K562 (cell line): ENCODE measurements around the gene PRSS27. TPM values are rescaled to one million over a fixed set of nuclear protein-coding genes. Genes with fewer than 3 reads are reported as not detected.

ENCODE experiments used
- HDAC2 ChIP-seq: fragments of 450-650 bp; IDR thresholded peaks from 2 replicates; pipeline ENCODE4 v1.6.1; 2016; ENCODE audit warnings: mild to moderate bottlenecking
- MYBL2 ChIP-seq, 2 experiments: fragments of 450-650 bp in 1 of 2; sonication (generic) in 1 of 2; formaldehyde crosslinking in 1 of 2; IDR thresholded peaks; 2 replicates each; pipeline versions ENCODE4 v1.6.1 to v1.8.1; 2017 to 2022; ENCODE audit warnings: borderline replicate concordance in 1 of 2, inconsistent platforms in 1 of 2, low read depth in 1 of 2, mild to moderate bottlenecking in 1 of 2, missing genetic modification reagents in 1 of 2, moderate library complexity in 1 of 2
- RBFOX2 ChIP-seq: fragments of 200-400 bp; formaldehyde crosslinking; IDR thresholded peaks from 2 replicates; pipeline ENCODE4 v1.6.1; 2017; ENCODE audit warnings: low read depth, mild to moderate bottlenecking, low read length, moderate library complexity
- SIN3A ChIP-seq, 2 experiments: fragments of 150-350 bp in 1 of 2; IDR thresholded peaks; 2 replicates each; pipeline ENCODE4 v1.6.1; 2011 to 2016; ENCODE audit warnings: borderline replicate concordance in 2 of 2, low read depth in 2 of 2, low read length in 2 of 2, mild to moderate bottlenecking in 2 of 2, moderate library complexity in 2 of 2; ENCODE audit not compliant: control insufficient read depth in 1 of 2
- SIN3B ChIP-seq: fragments of 450-650 bp; IDR thresholded peaks from 2 replicates; pipeline ENCODE4 v1.6.1; 2017; ENCODE audit warnings: low read depth, mild to moderate bottlenecking, moderate library complexity
- XRCC3 ChIP-seq: fragments of 450-650 bp; IDR thresholded peaks from 2 replicates; pipeline ENCODE4 v1.6.1; 2017; ENCODE audit warnings: mild to moderate bottlenecking, moderate library complexity
- ZNF785 ChIP-seq: fragments of 250-450 bp; sonication (Bioruptor Pico); IDR thresholded peaks from 2 replicates; pipeline ENCODE4 v1.4.0; 2020; ENCODE audit warnings: mild to moderate bottlenecking
- polyA plus RNA-seq, 8 experiments: library from polyadenylated mRNA; depleted of rRNA in 4 of 8; stranded (reverse) in 5 of 8; unstranded in 3 of 8; fragments of >200 nt; fragmentation: Nextera tagmentation in 2 of 8; fragmentation: Illumina TruSeq in 1 of 8; extraction: Ambion mirVana in 2 of 8; extraction: Trizol in 1 of 8; gene quantifications; 2 replicates each; pipeline versions ENCODE4 v1.2.1 to v1.2.3, GENCODE V29; 2011 to 2014; ENCODE audit warnings: inconsistent platforms in 1 of 8, missing spikeins in 1 of 8
- total RNA-seq, 7 experiments: library from RNA; depleted of rRNA in 6 of 7; stranded (reverse); fragments of >200 nt in 6 of 7; fragmentation: Illumina TruSeq in 2 of 7; extraction: Trizol in 2 of 7; gene quantifications; 2 replicates each; pipeline versions ENCODE4 v1.2.1 to v1.2.3, GENCODE V29; 2011 to 2021; ENCODE audit warnings: low replicate concordance in 1 of 7
- TF ChIP-seq, protein P1 (sequence below): fragments of 450-650 bp; IDR thresholded peaks from 2 replicates; pipeline ENCODE4 v1.6.1; 2016; ENCODE audit warnings: borderline replicate concordance
- TF ChIP-seq, protein P2 (sequence below): sonication (generic); formaldehyde crosslinking; IDR thresholded peaks from 2 replicates; pipeline ENCODE4 v1.8.0; 2023; ENCODE audit warnings: mild to moderate bottlenecking, missing genetic modification reagents
- TF ChIP-seq, protein P3 (sequence below): IDR thresholded peaks from 2 replicates; pipeline ENCODE4 v1.6.1; 2011; ENCODE audit warnings: borderline replicate concordance, low read depth, mild to moderate bottlenecking, moderate library complexity, low read length; ENCODE audit not compliant: insufficient read depth, poor library complexity, severe bottlenecking
- TF ChIP-seq, protein P4 (sequence below), 2 experiments: IDR thresholded peaks; 2 replicates each; pipeline ENCODE4 v1.6.1; 2012; ENCODE audit warnings: improper control_type of control experiment in 2 of 2, low read depth in 2 of 2, low read length in 2 of 2, borderline replicate concordance in 1 of 2
- TF ChIP-seq, protein P5 (sequence below): sonication (generic); formaldehyde crosslinking; IDR thresholded peaks from 2 replicates; pipeline ENCODE4 v1.8.0; 2022; ENCODE audit warnings: mild to moderate bottlenecking, missing genetic modification reagents

PRSS27 gene
- total and polyA plus RNA-seq, 9 of the 15 experiments (the other 6 are each of a cell fraction or from before 2014, with no cell fraction given) = 0.09 to 0.20 (median 0.17) TPM; not detected in 5

DNA sequence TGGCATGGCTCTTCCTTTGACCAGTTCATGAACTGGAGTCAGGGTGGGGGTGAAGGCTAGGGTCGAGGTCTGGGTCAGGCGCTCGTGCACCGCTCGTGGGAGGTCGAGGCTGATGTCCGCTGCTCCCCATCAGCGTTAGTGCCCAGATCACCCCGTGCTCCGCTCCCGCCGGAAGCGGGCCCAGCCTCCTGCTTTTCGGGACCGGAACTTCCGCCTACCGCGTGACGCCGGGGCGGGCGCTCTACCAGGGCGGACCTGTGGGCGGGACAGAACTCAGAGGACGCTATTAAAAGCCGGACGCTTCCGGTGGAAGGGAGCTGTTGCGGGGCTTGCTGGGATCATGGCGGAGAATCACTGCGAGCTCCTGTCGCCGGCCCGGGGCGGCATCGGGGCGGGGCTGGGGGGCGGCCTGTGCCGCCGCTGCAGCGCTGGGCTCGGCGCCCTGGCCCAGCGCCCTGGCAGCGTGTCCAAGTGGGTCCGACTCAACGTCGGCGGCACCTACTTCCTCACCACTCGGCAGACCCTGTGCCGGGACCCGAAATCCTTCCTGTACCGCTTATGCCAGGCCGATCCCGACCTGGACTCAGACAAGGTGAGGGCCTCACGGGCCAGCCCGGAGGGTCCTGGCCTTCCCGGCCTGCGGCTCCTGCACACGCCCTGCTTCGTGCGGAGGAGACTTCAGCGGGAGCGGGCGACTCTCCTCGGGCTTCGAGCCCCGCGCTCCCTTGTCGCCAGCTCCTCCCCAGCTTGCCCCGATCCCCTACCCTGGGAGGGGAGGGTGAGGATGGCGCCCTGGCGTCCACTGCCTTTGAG, 37.6 kb downstream of the PRSS27 start, which contains the start of gene KCTD5 (continued):
- TF ChIP-seq, protein P1, sequence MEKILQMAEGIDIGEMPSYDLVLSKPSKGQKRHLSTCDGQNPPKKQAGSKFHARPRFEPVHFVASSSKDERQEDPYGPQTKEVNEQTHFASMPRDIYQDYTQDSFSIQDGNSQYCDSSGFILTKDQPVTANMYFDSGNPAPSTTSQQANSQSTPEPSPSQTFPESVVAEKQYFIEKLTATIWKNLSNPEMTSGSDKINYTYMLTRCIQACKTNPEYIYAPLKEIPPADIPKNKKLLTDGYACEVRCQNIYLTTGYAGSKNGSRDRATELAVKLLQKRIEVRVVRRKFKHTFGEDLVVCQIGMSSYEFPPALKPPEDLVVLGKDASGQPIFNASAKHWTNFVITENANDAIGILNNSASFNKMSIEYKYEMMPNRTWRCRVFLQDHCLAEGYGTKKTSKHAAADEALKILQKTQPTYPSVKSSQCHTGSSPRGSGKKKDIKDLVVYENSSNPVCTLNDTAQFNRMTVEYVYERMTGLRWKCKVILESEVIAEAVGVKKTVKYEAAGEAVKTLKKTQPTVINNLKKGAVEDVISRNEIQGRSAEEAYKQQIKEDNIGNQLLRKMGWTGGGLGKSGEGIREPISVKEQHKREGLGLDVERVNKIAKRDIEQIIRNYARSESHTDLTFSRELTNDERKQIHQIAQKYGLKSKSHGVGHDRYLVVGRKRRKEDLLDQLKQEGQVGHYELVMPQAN = peak; percentile 84; the same call in 1 of the 2 replicates
- TF ChIP-seq, protein P2, sequence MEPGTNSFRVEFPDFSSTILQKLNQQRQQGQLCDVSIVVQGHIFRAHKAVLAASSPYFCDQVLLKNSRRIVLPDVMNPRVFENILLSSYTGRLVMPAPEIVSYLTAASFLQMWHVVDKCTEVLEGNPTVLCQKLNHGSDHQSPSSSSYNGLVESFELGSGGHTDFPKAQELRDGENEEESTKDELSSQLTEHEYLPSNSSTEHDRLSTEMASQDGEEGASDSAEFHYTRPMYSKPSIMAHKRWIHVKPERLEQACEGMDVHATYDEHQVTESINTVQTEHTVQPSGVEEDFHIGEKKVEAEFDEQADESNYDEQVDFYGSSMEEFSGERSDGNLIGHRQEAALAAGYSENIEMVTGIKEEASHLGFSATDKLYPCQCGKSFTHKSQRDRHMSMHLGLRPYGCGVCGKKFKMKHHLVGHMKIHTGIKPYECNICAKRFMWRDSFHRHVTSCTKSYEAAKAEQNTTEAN = no peak
- TF ChIP-seq HDAC2 (peak; percentile 57; the same call in 1 of the 2 replicates), SIN3A (IDR thresholded peaks at IDR 0.05; ENCODE audit: borderline replicate concordance in 2 of 2, control insufficient read depth in 1 of 2, low read depth in 2 of 2, low read length in 2 of 2) (peak; percentile 79 to 89; a peak in 1 of 4 replicates), RBFOX2 (peak; percentile 97), ZNF785 (CRISPR knock-in tag) (no peak), MYBL2 (IDR thresholded peaks at IDR 0.05; ENCODE audit: low read depth) (no peak), MYBL2 (CRISPR knock-in tag; IDR thresholded peaks at IDR 0.05; ENCODE audit: borderline replicate concordance) (no peak), SIN3B (peak; percentile 98), XRCC3 (no peak)
- TF ChIP-seq, protein P3, sequence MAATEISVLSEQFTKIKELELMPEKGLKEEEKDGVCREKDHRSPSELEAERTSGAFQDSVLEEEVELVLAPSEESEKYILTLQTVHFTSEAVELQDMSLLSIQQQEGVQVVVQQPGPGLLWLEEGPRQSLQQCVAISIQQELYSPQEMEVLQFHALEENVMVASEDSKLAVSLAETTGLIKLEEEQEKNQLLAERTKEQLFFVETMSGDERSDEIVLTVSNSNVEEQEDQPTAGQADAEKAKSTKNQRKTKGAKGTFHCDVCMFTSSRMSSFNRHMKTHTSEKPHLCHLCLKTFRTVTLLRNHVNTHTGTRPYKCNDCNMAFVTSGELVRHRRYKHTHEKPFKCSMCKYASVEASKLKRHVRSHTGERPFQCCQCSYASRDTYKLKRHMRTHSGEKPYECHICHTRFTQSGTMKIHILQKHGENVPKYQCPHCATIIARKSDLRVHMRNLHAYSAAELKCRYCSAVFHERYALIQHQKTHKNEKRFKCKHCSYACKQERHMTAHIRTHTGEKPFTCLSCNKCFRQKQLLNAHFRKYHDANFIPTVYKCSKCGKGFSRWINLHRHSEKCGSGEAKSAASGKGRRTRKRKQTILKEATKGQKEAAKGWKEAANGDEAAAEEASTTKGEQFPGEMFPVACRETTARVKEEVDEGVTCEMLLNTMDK = no peak
- TF ChIP-seq, protein P4, sequence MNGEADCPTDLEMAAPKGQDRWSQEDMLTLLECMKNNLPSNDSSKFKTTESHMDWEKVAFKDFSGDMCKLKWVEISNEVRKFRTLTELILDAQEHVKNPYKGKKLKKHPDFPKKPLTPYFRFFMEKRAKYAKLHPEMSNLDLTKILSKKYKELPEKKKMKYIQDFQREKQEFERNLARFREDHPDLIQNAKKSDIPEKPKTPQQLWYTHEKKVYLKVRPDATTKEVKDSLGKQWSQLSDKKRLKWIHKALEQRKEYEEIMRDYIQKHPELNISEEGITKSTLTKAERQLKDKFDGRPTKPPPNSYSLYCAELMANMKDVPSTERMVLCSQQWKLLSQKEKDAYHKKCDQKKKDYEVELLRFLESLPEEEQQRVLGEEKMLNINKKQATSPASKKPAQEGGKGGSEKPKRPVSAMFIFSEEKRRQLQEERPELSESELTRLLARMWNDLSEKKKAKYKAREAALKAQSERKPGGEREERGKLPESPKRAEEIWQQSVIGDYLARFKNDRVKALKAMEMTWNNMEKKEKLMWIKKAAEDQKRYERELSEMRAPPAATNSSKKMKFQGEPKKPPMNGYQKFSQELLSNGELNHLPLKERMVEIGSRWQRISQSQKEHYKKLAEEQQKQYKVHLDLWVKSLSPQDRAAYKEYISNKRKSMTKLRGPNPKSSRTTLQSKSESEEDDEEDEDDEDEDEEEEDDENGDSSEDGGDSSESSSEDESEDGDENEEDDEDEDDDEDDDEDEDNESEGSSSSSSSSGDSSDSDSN (IDR thresholded peaks at IDR 0.05; ENCODE audit: borderline replicate concordance in 1 of 2, low read depth in 2 of 2, low read length in 2 of 2) = peak; percentile 84 to 93; a peak in 1 of 4 replicates
- TF ChIP-seq, protein P5, sequence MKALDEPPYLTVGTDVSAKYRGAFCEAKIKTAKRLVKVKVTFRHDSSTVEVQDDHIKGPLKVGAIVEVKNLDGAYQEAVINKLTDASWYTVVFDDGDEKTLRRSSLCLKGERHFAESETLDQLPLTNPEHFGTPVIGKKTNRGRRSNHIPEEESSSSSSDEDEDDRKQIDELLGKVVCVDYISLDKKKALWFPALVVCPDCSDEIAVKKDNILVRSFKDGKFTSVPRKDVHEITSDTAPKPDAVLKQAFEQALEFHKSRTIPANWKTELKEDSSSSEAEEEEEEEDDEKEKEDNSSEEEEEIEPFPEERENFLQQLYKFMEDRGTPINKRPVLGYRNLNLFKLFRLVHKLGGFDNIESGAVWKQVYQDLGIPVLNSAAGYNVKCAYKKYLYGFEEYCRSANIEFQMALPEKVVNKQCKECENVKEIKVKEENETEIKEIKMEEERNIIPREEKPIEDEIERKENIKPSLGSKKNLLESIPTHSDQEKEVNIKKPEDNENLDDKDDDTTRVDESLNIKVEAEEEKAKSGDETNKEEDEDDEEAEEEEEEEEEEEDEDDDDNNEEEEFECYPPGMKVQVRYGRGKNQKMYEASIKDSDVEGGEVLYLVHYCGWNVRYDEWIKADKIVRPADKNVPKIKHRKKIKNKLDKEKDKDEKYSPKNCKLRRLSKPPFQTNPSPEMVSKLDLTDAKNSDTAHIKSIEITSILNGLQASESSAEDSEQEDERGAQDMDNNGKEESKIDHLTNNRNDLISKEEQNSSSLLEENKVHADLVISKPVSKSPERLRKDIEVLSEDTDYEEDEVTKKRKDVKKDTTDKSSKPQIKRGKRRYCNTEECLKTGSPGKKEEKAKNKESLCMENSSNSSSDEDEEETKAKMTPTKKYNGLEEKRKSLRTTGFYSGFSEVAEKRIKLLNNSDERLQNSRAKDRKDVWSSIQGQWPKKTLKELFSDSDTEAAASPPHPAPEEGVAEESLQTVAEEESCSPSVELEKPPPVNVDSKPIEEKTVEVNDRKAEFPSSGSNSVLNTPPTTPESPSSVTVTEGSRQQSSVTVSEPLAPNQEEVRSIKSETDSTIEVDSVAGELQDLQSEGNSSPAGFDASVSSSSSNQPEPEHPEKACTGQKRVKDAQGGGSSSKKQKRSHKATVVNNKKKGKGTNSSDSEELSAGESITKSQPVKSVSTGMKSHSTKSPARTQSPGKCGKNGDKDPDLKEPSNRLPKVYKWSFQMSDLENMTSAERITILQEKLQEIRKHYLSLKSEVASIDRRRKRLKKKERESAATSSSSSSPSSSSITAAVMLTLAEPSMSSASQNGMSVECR = peak; percentile 87; the same call in 1 of the 2 replicates
